T47D (cell line): ENCODE results near the gene ZNF525.
"Not testable (repeated sequence)": the region's sequence is repeated elsewhere in the genome, so short reads cannot be mapped to it uniquely, and the experiment has no call there.

Experiments
- DNase-seq, 2 experiments: peaks; one replicate each; pipeline versions ENCODE4 v3.0.0 to v3.0.0-alpha.2; 2011 to 2012; ENCODE audit warnings: low read depth in 1 of 2, low spot score in 1 of 2
- JUND ChIP-seq: IDR thresholded peaks from 2 replicates; pipeline ENCODE4 v1.6.1; 2012; ENCODE audit warnings: low read depth
- in situ Hi-C: cut with HindIII; loops from 2 replicates; pipeline ENCODE4 v1.10.0; 2016; ENCODE audit warnings: low sequenced_read_pairs, low pct_unique_long_range_greater_than_20kb

The ZNF525 gene

GRCh38 chr19:53365134-53365898 lies at the start of gene ZNF525:
Gene ZNF525, plus strand, starts transcription at chr19:53365705. Its CDS starts 6,577 bp downstream, at chr19:53372282.
- in situ Hi-C loops, result no loop called here
- peak; percentile 66 to 92 for DNase-seq
- no peak for TF ChIP-seq JUND

- in situ Hi-C loops, result no loop called here
- TF ChIP-seq JUND, result no peak
- DNase-seq, result no peak
These were observed 36.5 kb upstream of the ZNF525 start for GRCh38 chr19:53328967-53329366.

GRCh38 chr19:53332484-53332883 lies 33.0 kb upstream of the ZNF525 start:
- peak in 1 of 2 experiments; percentile 65 for DNase-seq
- in situ Hi-C loops, result no loop called here
- TF ChIP-seq JUND, result no peak

- TF ChIP-seq JUND, result no peak
- DNase-seq, result no peak
- in situ Hi-C loops, result no loop called here
These were observed 32.4 kb upstream of the ZNF525 start for GRCh38 chr19:53333066-53333462.

GRCh38 chr19:53333463-53334449 lies 31.7 kb upstream of the ZNF525 start, which contains the start of gene ZNF845:
Gene ZNF845, plus strand, starts transcription at chr19:53333749. Its CDS starts 7,559 bp downstream, at chr19:53341308.
- DNase-seq, result peak; percentile 38 to 94
- no peak for TF ChIP-seq JUND
- in situ Hi-C loops, result no loop called here

GRCh38 chr19:53344403-53344802 lies 21.1 kb upstream of the ZNF525 start:
- in situ Hi-C loops, DNase-seq: not testable (repeated sequence)

GRCh38 chr19:53355739-53356138 lies 9.8 kb upstream of the ZNF525 start:
- in situ Hi-C loops, result no loop called here
- TF ChIP-seq JUND, result no peak
- no peak for DNase-seq

- in situ Hi-C loops, result no loop called here
- DNase-seq, result no peak
- no peak for TF ChIP-seq JUND
These were observed 7.5 kb upstream of the ZNF525 start for GRCh38 chr19:53357821-53358581.

GRCh38 chr19:53360056-53360455 lies 5.4 kb upstream of the ZNF525 start:
- DNase-seq, in situ Hi-C loops: not testable (repeated sequence)

GRCh38 chr19:53365899-53366493 lies 491 bp downstream of the ZNF525 start:
- TF ChIP-seq JUND, result no peak
- DNase-seq, result no peak
- in situ Hi-C loops, result no loop called here

GRCh38 chr19:53372196-53372595 lies 6.7 kb downstream of the ZNF525 start:
- peak in 1 of 2 experiments; percentile 83 for DNase-seq
- no peak for TF ChIP-seq JUND
- in situ Hi-C loops, result no loop called here

- DNase-seq, result no peak
- TF ChIP-seq JUND, result no peak
- in situ Hi-C loops, result no loop called here
These were observed 8.8 kb downstream of the ZNF525 start for GRCh38 chr19:53374288-53374687.
